Eye (tissue), 1 donor: ENCODE data around the gene C1QTNF1.
A peak's percentile ranks its signal among the peaks of the same experiment; 100 is the strongest.
"Not testable (repeated sequence)": the region's sequence is repeated elsewhere in the genome, so short reads cannot be mapped to it uniquely, and the experiment has no call there.

Experiments used
- DNase-seq: peaks from one replicate; pipeline ENCODE4 v3.0.0-alpha.2; 2015

The C1QTNF1 gene

GRCh38 chr17:79026376-79027273 is 2.7 kb downstream of the C1QTNF1 start:
- no peak for DNase-seq

GRCh38 chr17:79027274-79027924 is 3.4 kb downstream of the C1QTNF1 start:
- peak; percentile 50 for DNase-seq

GRCh38 chr17:79027925-79028491 is 4.0 kb downstream of the C1QTNF1 start:
- no peak for DNase-seq

- DNase-seq = no peak
These were observed 4.7 kb downstream of the C1QTNF1 start for GRCh38 chr17:79028496-79029326.

- no peak for DNase-seq
These were observed 5.5 kb downstream of the C1QTNF1 start for GRCh38 chr17:79029327-79030009.

- not testable (repeated sequence) for DNase-seq
These were observed 6.7 kb downstream of the C1QTNF1 start for GRCh38 chr17:79030636-79031035.

- no peak for DNase-seq
These were observed 8.3 kb downstream of the C1QTNF1 start for GRCh38 chr17:79031996-79032875.

GRCh38 chr17:79033046-79033616 is 9.2 kb downstream of the C1QTNF1 start:
- DNase-seq = no peak

- DNase-seq = peak; percentile 73
These were observed 10.0 kb downstream of the C1QTNF1 start for GRCh38 chr17:79033741-79034501.

- DNase-seq = no peak
These were observed 11.0 kb downstream of the C1QTNF1 start for GRCh38 chr17:79034931-79035485.

GRCh38 chr17:79035686-79036085 is 11.7 kb downstream of the C1QTNF1 start:
- DNase-seq = no peak

- DNase-seq = no peak
These were observed 12.2 kb downstream of the C1QTNF1 start for GRCh38 chr17:79036181-79036580.

GRCh38 chr17:79036596-79036995 is 12.6 kb downstream of the C1QTNF1 start:
- DNase-seq = no peak

- no peak for DNase-seq
These were observed 14.7 kb downstream of the C1QTNF1 start for GRCh38 chr17:79038545-79039135.

- DNase-seq = no peak
These were observed 15.2 kb downstream of the C1QTNF1 start for GRCh38 chr17:79039171-79039570.

GRCh38 chr17:79039886-79040285 is 15.9 kb downstream of the C1QTNF1 start:
- DNase-seq = no peak

- no peak for DNase-seq
These were observed 17.1 kb downstream of the C1QTNF1 start for GRCh38 chr17:79041041-79041570.

GRCh38 chr17:79041723-79042420 is 17.9 kb downstream of the C1QTNF1 start:
- DNase-seq = no peak
